NOMO-1 (cell line): ENCODE data around the gene MISFA.
"Not testable (repeated sequence)": the region's sequence is repeated elsewhere in the genome, so short reads cannot be mapped to it uniquely, and the experiment has no call there.

Experiments
- DNase-seq, 2 experiments: peaks; one replicate each; lab custom pipeline; 2025; ENCODE audit not compliant: unreplicated experiment in 2 of 2; lab: John Stamatoyannopoulos, UW

The MISFA gene

DNA sequence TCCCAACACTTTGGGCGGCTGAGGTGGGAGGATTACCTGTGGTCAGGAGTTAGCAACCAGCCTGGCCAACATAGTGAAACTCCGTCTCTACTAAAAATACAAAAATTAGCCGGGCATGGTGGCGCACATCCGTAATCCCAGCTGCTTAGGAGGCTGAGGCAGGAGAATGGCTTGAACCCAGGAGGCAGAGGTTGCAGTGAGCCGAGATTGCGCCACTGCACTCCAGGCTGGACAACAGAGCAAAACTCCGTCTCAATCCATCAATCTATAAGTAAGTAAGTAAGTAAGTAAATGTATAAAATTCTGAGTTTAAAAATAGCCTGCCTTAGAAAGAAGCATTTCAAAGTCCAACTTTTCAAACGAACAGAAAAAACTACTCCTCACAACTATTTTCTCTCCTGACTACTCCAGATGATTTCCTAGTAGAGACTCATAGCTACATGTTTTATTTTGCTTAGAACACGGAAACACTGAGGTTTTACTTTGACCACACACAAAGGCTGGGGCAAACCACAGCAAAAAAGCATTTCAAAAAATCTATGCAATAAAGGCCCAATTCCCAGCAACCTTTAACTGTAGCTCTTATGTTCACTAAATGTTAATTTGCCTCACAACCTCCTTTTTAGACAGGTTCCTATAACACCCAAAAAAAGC, 18.2 kb downstream of the MISFA start:
- peak in 1 of 2 experiments; percentile 32 for DNase-seq

GRCh38 chr11:18618342-18619025, 18.9 kb downstream of the MISFA start:
- no peak for DNase-seq

- DNase-seq = no peak
Measured at GRCh38 chr11:18623707-18624106, 24.1 kb downstream of the MISFA start.

GRCh38 chr11:18624161-18624560, 24.6 kb downstream of the MISFA start:
- no peak for DNase-seq

DNA sequence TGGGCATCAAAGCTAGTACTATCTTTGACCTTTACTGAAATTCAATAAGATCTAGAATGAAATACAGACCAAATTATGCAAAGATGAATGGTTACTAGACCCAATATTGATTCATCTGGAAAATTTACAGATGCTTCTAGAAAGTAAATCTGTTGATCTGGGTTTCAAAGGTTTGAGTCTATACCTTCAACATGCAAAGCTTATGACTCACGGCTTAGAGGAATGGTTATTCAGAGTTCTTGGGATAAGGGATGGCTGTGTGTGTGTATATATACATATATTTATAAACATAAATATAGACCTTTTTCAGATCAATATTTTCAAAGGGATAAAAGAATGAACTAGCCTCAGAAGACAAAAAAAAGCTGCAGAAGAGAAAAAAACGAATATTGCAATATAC, 33.3 kb downstream of the MISFA start:
- DNase-seq = no peak

DNA sequence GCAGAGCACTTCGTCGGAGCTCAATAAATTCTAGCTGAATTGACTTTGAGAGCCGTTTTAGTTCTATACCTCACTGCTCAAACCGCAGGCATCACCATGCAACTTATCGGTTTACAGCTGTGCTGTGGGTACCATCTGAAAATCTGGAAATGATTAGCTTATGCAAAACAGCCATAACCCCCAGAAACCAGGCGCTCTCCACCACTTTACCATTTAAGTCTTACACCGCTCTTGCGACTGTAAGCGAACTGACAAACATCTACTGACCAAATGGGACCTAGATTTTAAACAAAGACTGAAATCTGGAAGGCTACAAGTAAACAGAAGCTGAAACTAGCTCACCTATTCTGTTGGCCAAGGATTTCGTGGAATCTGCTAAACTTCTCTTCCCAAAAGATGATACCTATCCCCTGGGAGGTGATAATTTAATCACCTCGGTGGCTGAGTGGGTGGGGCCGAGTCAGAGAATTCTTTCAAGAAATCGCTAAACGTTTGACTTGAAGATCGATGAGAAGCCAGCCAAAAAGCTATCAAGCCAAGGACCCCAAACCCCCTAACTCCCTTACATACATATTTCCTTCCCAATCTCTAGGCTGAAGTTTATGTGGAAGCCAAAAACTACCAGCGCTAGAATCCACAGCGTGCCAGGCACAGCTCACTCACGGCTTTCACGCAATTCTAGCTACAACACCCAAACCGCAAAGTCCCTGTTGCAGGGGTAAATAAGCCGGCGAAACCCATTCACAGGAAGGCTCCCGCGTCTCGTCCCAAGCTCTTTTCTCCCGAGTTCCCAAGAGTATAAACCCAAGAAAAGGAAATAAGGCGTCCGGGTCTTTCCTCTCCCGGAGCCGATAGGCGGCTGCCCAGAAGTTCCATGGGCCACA, 33.9 kb downstream of the MISFA start:
- no peak for DNase-seq

GRCh38 chr11:18634140-18635032, 34.8 kb downstream of the MISFA start, which contains the start of gene SPTY2D1:
TSS of gene SPTY2D1 (minus strand) at chr11:18634342. CDS start at chr11:18634257, 85 bp downstream.
- peak; percentile 98 to 99 for DNase-seq

- DNase-seq = no peak
Measured at GRCh38 chr11:18641677-18642076, 42.1 kb downstream of the MISFA start.

GRCh38 chr11:18643034-18643433, 43.4 kb downstream of the MISFA start:
- not testable (repeated sequence) for DNase-seq

GRCh38 chr11:18650353-18650752, 50.8 kb downstream of the MISFA start:
- DNase-seq = no peak

GRCh38 chr11:18650859-18651557, 51.4 kb downstream of the MISFA start:
- DNase-seq = peak; percentile 77 to 86
